Stimulated activated CD4-positive, alpha-beta T cell treated with anti-CD3 and anti-CD28 coated beads, Interleukin-4, amount 100 ng/mL, for 24 hours (primary cell): ENCODE results near the gene PRSS3.
"Not testable (repeated sequence)": the region's sequence is repeated elsewhere in the genome, so short reads cannot be mapped to it uniquely, and the experiment has no call there.

ENCODE experiments used
- DNase-seq: peaks from one replicate; pipeline ENCODE4 v3.0.0-alpha.2; 2020

Gene PRSS3

GRCh38 chr9:33787839-33788238 is 7.5 kb upstream of the PRSS3 start:
- DNase-seq = no peak

- DNase-seq = not testable (repeated sequence)
These were observed 5.9 kb upstream of the PRSS3 start for GRCh38 chr9:33789429-33789828.

- no peak for DNase-seq
These were observed 4.2 kb upstream of the PRSS3 start for GRCh38 chr9:33791117-33791516.

- not testable (repeated sequence) for DNase-seq
These were observed 1.9 kb upstream of the PRSS3 start for GRCh38 chr9:33793496-33793895.

- DNase-seq = no peak
These were observed 801 bp upstream of the PRSS3 start for GRCh38 chr9:33794560-33794959.

GRCh38 chr9:33795819-33796218 is 458 bp downstream of the PRSS3 start:
- no peak for DNase-seq

GRCh38 chr9:33796679-33797078 is 1.3 kb downstream of the PRSS3 start:
- DNase-seq = not testable (repeated sequence)

GRCh38 chr9:33797837-33798236 is 2.5 kb downstream of the PRSS3 start:
- DNase-seq = no peak

- no peak for DNase-seq
These were observed 3.2 kb downstream of the PRSS3 start for GRCh38 chr9:33798545-33798944.

GRCh38 chr9:33799928-33800704 is 4.8 kb downstream of the PRSS3 start:
- no peak for DNase-seq

GRCh38 chr9:33800886-33801285 is 5.5 kb downstream of the PRSS3 start:
- no peak for DNase-seq

- DNase-seq = not testable (repeated sequence)
These were observed 6.7 kb downstream of the PRSS3 start for GRCh38 chr9:33801943-33802500.

GRCh38 chr9:33804196-33804595 is 8.8 kb downstream of the PRSS3 start:
- not testable (repeated sequence) for DNase-seq

- DNase-seq = not testable (repeated sequence)
These were observed 11.8 kb downstream of the PRSS3 start for GRCh38 chr9:33807156-33807555.

- not testable (repeated sequence) for DNase-seq
These were observed 13.6 kb downstream of the PRSS3 start for GRCh38 chr9:33808979-33809322.

GRCh38 chr9:33809506-33809905 is 14.1 kb downstream of the PRSS3 start:
- no peak for DNase-seq

GRCh38 chr9:33813712-33814641 is 18.6 kb downstream of the PRSS3 start:
- peak; percentile 23 for DNase-seq

GRCh38 chr9:33815781-33816180 is 20.4 kb downstream of the PRSS3 start:
- no peak for DNase-seq

GRCh38 chr9:33816327-33817252 is 21.2 kb downstream of the PRSS3 start, which contains the start of gene UBE2R2:
TSS of gene UBE2R2 (plus strand) at chr9:33817160. CDS start at chr9:33817758, 598 bp downstream.
- peak; percentile 91 for DNase-seq

GRCh38 chr9:33817327-33818166 is 22.2 kb downstream of the PRSS3 start:
- DNase-seq = peak; percentile 48

GRCh38 chr9:33818167-33818846 is 22.9 kb downstream of the PRSS3 start:
- DNase-seq = peak; percentile 12
